HCEC 1CT (cell line): ENCODE results near the gene USP34.
A peak's percentile ranks its signal among the peaks of the same experiment; 100 is the strongest.

Source experiments
- DNase-seq: peaks from one replicate; pipeline ENCODE4 v3.0.0-alpha.2; 2017

USP34 gene

GRCh38 chr2:61291851-61292575 lies 178.9 kb downstream of the USP34 start:
- peak; percentile 51 for DNase-seq

DNA sequence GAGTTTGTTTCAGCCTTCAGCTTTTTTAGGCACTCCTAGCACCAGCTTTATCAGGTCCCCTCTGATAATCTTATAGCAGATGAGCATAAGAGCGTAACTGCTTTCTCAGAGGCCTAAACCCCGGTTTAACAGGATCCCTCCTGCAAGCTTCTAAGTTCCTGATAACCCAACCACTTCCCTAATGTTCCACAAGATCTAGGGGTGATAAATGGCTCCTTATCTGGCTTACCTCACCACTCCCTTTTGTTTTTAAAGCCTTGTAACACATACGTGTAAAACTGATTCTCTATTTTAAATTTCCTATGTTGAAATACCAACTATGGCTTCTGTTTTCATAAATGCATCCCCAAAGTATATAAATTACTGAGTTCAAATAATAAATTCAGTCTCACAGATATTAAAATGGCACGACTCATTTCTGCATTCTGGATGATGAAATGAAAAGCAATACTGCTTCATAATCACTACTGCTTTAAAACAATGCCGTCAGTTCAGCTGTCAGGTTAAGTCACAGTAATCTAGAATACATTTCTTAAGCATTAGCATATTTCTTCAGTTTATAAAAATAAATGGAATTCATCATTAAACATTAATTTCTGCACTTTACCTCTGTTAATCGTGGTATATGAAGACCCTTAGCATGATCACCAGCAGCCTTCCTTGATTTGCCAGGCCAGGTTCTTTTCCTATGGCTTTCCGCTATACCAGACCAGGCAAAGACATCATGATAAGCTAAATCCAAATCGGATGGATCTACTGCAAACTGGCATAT lies 182.6 kb downstream of the USP34 start:
- no peak for DNase-seq

DNA sequence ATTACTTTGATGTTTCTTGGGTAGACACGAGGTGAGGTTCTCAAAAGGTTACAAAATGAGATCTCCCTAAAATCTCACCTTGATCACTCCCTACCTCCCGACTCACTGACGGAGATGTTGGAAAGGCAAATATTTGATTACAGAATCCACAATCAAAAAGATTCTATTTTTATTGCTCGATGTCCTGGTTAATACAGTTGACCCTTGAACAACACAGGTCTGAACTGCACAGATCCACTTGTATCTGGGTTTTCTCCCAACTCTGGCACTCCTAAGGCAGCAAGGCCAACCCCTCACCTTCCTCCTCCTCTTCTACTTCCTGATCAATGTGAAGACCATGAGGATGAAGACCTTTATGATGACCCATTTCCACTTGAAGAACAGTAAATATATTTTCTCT lies 183.6 kb downstream of the USP34 start:
- no peak for DNase-seq

- DNase-seq, result no peak
Measured at GRCh38 chr2:61283443-61284160, 187.3 kb downstream of the USP34 start.

- no peak for DNase-seq
Measured at GRCh38 chr2:61282104-61282590, 188.7 kb downstream of the USP34 start.

- no peak for DNase-seq
Measured at GRCh38 chr2:61281321-61281720, 189.6 kb downstream of the USP34 start.

DNA sequence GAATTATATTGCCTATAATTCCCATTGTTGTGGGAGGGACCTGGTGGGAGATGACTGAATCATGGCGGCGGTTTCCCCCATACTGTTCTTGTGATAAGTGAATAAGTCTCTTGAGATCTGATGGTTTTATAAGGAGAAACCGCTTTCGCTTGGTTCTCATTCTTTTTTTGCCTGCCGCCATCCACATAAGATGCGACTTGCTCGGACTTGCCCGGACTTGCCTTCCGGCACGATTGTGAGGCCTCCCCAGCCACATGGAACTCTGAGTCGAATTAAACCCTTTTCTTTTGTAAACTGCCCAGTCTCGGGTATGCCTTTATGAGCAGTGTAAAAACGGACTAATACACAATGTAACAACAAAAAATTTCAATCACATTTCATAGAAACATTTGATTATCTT lies 193.1 kb downstream of the USP34 start:
- no peak for DNase-seq

DNA sequence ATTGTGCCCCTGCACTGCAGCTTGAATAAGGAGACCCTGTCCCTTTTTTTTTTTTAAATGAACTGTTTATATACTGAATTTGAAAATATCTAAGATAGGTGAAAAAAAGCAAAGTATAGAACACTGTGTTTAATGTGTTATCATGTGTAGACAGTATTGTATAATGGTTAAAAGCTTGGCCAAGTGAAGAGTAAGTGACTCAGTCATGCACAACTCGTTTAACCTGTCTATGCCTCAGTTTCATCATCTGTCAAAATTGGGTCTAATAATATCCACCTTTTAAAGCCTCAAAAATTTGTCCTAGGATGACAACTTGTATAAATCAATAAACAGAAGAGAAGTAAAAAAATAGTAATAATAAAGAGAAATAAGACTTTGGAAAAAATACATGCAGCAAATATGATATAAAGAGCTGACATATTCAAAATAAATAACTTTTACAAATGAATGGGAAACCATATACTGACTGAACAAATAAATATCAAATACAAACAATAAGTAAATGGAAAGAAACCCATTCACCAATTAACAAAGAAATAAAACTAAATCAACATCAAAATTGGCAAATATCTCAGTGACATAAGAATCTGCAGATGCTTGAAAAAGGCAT lies 195.2 kb downstream of the USP34 start:
- no peak for DNase-seq

DNA sequence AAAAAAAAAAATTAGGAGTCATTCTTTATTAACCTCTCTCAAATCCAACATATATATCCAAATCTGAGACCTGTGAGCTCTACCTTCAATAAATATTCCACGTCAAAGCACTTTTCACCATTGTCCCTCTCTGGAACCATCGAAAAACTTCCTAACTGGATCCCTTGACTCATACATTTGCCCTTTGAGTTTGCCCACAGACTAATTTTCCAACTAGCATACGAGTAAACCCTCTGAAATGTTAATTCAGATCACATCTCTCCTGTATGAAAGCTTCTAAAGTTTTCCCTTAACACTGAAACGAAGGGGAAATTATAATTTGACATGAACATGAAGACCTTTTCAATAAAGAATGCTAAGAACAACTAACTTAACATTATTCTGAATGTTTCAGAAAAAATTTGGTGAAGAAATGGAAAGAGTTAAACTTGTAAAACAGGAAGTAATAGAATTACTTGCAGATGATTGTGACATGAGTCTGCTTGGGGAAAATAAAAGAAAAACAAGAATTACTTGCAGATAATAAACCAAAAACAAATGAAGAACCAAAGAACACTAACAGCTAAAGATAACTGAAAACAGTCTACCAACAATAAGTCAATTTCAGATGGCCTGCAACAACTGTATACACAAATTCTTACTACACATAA lies 198.3 kb downstream of the USP34 start:
- peak; percentile 5 for DNase-seq

DNA sequence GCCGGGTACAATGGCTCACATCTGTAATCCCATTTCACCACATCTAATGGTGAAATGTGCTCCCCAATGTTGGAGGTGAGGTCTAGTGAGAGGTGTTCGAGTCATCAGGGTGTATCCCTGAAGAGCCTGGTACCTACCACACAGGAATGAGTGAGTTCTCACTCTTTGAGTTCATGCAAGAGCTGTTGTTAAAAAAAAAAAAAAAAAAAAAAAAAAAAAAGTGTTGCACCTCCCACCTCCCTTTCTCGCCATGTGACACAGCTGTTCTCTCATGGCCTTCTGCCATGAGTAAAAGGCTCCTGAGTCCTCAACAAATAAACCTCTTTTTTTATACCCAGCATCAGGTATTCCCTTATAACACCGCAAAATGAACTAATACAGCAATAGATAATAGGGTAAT lies 202.6 kb downstream of the USP34 start:
- DNase-seq, result no peak

DNA sequence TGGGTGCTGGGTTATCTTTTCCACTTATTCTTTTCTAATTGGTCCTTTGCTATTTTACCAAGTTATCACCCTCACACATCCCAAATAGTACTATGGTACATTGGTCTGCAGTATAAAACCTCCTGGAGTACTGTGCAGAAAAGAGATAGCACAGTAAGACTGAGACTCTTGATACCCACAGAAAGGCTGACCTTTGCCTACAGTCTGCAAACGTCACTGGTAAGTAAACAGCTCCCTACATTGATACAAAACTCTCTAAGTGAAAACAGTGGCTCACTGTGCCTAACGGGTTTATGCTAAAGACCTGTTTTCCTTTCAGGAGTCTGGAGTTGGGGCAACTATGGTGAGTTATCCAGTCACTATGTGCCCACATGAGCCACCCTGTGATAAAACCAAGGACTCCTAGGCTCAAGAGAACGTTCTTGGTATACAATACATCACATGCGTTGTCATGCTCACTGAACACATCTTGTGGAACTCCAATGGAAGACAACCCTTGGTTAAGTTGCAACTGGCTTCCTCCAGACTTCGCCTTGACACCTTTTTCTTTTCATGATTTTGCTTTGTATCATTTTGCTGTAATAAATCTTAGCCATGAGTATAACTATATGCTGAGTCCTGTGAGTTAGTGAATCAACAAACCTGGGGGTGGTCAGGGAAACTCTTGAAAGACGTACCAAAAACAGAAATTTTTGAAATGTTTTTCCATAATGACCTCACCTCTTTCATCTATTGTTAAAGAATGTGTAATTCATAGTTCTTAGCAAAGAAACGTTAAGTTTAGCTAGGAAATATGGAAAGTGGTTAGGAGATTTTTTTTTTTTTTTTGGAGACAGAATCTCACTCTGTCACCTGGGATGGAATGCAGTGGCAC lies 204.0 kb downstream of the USP34 start:
- DNase-seq, result no peak

GRCh38 chr2:61263830-61264229 lies 207.1 kb downstream of the USP34 start:
- DNase-seq, result no peak

DNA sequence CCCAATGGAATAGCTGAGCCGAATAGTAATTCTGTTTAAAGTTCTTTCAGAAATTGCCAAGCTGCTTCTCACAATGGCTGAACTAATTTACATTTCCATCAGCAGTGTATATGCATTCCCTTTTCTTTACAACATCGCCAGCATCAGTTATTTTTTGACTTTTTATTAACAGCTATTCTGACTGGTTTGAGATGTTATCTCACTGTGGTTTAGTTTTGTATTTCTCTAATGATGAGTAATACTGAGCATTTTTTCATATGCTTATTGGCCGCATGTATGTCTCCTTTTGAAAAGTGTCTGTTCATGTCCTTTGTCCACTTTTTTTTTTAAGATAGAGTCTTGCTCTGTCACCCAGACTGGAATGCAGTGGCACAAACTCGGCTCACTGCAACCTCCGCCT lies 208.2 kb downstream of the USP34 start:
- no peak for DNase-seq

GRCh38 chr2:61257446-61257845 lies 213.4 kb downstream of the USP34 start:
- no peak for DNase-seq

- peak; percentile 81 for DNase-seq
Measured at GRCh38 chr2:61255580-61256437, 215.1 kb downstream of the USP34 start.

- no peak for DNase-seq
Measured at GRCh38 chr2:61254536-61254935, 216.4 kb downstream of the USP34 start.

DNA sequence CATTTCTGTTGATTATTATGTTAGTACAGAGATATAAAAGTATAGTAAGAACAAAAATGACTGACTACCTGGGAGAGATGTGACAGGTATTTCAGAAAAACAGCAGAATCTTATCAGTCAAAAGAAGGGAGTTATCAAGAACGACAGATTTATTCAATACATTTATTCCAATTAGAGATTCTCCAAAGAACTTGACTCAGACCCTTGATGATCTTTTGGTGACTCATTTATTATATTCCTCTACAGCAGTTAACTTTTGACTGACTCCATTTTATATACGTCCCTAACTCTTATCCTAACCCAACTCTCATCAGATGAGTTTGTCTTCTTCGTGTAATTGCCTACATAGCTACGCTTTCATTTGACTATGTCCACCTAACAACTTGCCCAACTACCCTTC lies 217.8 kb downstream of the USP34 start:
- peak; percentile 57 for DNase-seq

DNA sequence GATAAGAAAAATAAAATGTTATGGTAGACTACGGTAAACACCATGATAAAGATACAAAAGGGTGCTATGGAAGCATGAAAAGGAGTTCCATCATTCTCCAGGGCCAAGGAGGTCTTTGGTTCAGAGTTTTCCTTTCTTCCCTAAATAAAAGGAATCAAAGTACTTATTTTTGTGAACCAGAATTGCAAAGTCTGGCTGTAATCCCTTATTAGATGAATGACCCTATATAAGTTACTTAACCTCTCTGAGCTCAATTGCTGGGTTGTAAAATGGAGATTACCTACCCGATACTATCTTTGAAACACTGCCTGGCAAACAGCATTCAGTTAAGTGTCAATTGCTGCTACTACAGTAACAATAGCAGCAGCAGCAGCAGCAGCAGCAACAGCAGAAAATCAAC lies 218.9 kb downstream of the USP34 start:
- DNase-seq, result no peak

DNA sequence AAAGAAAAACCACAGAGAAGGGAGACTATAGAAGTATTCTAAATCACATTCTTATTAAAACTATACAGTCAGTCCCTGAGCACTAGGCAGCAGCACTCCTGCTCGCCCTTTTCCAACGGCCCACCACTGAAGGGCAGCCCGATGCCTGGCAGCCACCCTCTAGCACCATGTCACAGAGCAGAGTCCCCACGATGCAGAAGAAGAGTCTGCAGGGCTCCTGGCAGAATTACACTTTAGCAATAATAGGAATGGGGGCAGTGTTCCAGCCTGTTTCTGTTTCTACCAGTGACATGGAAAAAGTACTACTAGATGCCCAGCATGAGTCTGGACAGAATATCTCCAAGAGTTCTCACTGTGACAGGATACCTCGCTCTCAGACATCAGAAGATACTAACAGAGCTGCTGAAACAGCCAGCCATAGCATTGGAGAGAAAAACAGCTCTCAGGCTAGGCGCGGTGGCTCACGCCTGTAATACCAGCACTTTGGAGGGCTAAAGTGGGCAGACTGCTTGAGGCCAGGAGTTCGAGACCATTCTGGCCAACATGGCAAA lies 221.3 kb downstream of the USP34 start:
- DNase-seq, result no peak

GRCh38 chr2:61247204-61247812 lies 223.6 kb downstream of the USP34 start:
- DNase-seq, result peak; percentile 56
